Lung microvascular endothelial cell (primary cell): Measurements from ENCODE around the gene PKDCC. TPM values are rescaled to one million over a fixed set of nuclear protein-coding genes. Genes with fewer than 3 reads are reported as not detected.
A peak's percentile ranks its signal among the peaks of the same experiment; 100 is the strongest.
"Not testable (repeated sequence)": the region's sequence is repeated elsewhere in the genome, so short reads cannot be mapped to it uniquely, and the experiment has no call there.

ENCODE experiments used
- DNase-seq, 2 donors: peaks; one replicate each; pipeline versions ENCODE4 v3.0.0 to v3.0.0-alpha.2; 2010; ENCODE audit warnings: low read depth in 2 of 2
- total RNA-seq: library from RNA; depleted of rRNA; stranded (reverse); fragments of >200 nt; gene quantifications from 2 replicates; pipeline ENCODE4 v1.2.1, GENCODE V29; 2014

The PKDCC gene
- total RNA-seq, 1 donor from 2014 or later = 4.2 TPM

GRCh38 chr2:42063431-42064171, 15.8 kb downstream of the PKDCC start:
- no peak for DNase-seq

GRCh38 chr2:42064417-42064942, 16.7 kb downstream of the PKDCC start:
- DNase-seq = no peak

- not testable (repeated sequence) for DNase-seq
Measured at GRCh38 chr2:42065753-42066152, 17.9 kb downstream of the PKDCC start.

- not testable (repeated sequence) for DNase-seq
Measured at GRCh38 chr2:42067001-42067400, 19.2 kb downstream of the PKDCC start.

- no peak for DNase-seq
Measured at GRCh38 chr2:42067521-42067920, 19.7 kb downstream of the PKDCC start.

- DNase-seq = no peak
Measured at GRCh38 chr2:42068571-42069178, 20.9 kb downstream of the PKDCC start.

- DNase-seq = no peak
Measured at GRCh38 chr2:42069568-42069967, 21.7 kb downstream of the PKDCC start.

GRCh38 chr2:42071791-42072190, 24.0 kb downstream of the PKDCC start:
- DNase-seq = no peak

- no peak for DNase-seq
Measured at GRCh38 chr2:42072349-42073118, 24.7 kb downstream of the PKDCC start.

GRCh38 chr2:42073739-42074503, 26.1 kb downstream of the PKDCC start:
- DNase-seq = no peak

- DNase-seq = no peak
Measured at GRCh38 chr2:42074661-42075060, 26.8 kb downstream of the PKDCC start.

GRCh38 chr2:42076357-42077225, 28.8 kb downstream of the PKDCC start:
- peak in 1 of 2 donors; percentile 36 for DNase-seq

GRCh38 chr2:42077343-42077742, 29.5 kb downstream of the PKDCC start:
- DNase-seq = no peak

- DNase-seq = no peak
Measured at GRCh38 chr2:42079737-42080287, 32.0 kb downstream of the PKDCC start.

GRCh38 chr2:42081151-42081550, 33.3 kb downstream of the PKDCC start:
- not testable (repeated sequence) for DNase-seq

- DNase-seq = no peak
Measured at GRCh38 chr2:42082016-42082415, 34.2 kb downstream of the PKDCC start.

- peak in 1 of 2 donors; percentile 18 for DNase-seq
Measured at GRCh38 chr2:42084231-42084671, 36.4 kb downstream of the PKDCC start.

- DNase-seq = not testable (repeated sequence)
Measured at GRCh38 chr2:42085070-42085469, 37.2 kb downstream of the PKDCC start.

GRCh38 chr2:42085706-42086487, 38.1 kb downstream of the PKDCC start:
- DNase-seq = peak in 1 of 2 donors; percentile 49
